ENCODE measurements around the gene HSPG2.

Gene HSPG2

GRCh38 chr1:21857840-21858670, 79.1 kb downstream of the HSPG2 start:
- DNase-seq, result no peak

GRCh38 chr1:21857142-21857839, 79.8 kb downstream of the HSPG2 start:
- peak; percentile 69 for DNase-seq

GRCh38 chr1:21855257-21856096, 81.6 kb downstream of the HSPG2 start:
- no peak for DNase-seq

GRCh38 chr1:21854751-21855131, 82.4 kb downstream of the HSPG2 start:
- DNase-seq, result no peak

- no peak for DNase-seq
Observed at GRCh38 chr1:21854090-21854750, 82.9 kb downstream of the HSPG2 start.

- DNase-seq, result no peak
Observed at GRCh38 chr1:21853131-21853427, 84.0 kb downstream of the HSPG2 start.

GRCh38 chr1:21852282-21853130, 84.6 kb downstream of the HSPG2 start:
- no peak for DNase-seq

- no peak for DNase-seq
Observed at GRCh38 chr1:21851430-21852250, 85.5 kb downstream of the HSPG2 start.

- no peak for DNase-seq
Observed at GRCh38 chr1:21849909-21850576, 87.1 kb downstream of the HSPG2 start.

GRCh38 chr1:21848524-21849174, 88.5 kb downstream of the HSPG2 start:
- DNase-seq, result no peak

GRCh38 chr1:21847223-21848205, 89.6 kb downstream of the HSPG2 start:
- no peak for DNase-seq

- no peak for DNase-seq
Observed at GRCh38 chr1:21845646-21846641, 91.2 kb downstream of the HSPG2 start.

- DNase-seq, result no peak
Observed at GRCh38 chr1:21843996-21844395, 93.1 kb downstream of the HSPG2 start.

GRCh38 chr1:21843208-21843607, 93.9 kb downstream of the HSPG2 start:
- no peak for DNase-seq

GRCh38 chr1:21842606-21843162, 94.4 kb downstream of the HSPG2 start:
- no peak for DNase-seq

GRCh38 chr1:21841852-21842466, 95.2 kb downstream of the HSPG2 start:
- no peak for DNase-seq

- DNase-seq, result no peak
Observed at GRCh38 chr1:21840981-21841380, 96.1 kb downstream of the HSPG2 start.
